GM23248 (cell line): ENCODE results near the gene TMEM39B. TPM values are rescaled to one million over a fixed set of nuclear protein-coding genes. Genes with fewer than 3 reads are reported as not detected.
A peak's percentile ranks its signal among the peaks of the same experiment; 100 is the strongest.

Source experiments
- DNase-seq: peaks from one replicate; pipeline ENCODE4 v3.0.0-alpha.2; 2015
- H2AFZ ChIP-seq: fragments of 200-600 bp; sonication (generic); 2 replicates; pipeline ENCODE4 v1.6.1; 2016; ENCODE audit warnings: antibody characterized with exemption
- H3F3A ChIP-seq: fragments of 200-600 bp; sonication (generic); 2 replicates; pipeline ENCODE4 v1.6.1; 2016; ENCODE audit warnings: mild to moderate bottlenecking, antibody characterized with exemption, mixed run types; ENCODE audit not compliant: insufficient read depth
- H3K27ac ChIP-seq: fragments of 200-600 bp; sonication (generic); 2 replicates; pipeline ENCODE4 v1.5.1; 2016; ENCODE audit warnings: mild to moderate bottlenecking
- H3K27me3 ChIP-seq: fragments of 200-600 bp; sonication (generic); replicated peaks from 2 replicates; pipeline ENCODE4 v1.6.1; 2016; ENCODE audit warnings: mild to moderate bottlenecking; ENCODE audit not compliant: insufficient read depth
- H3K36me3 ChIP-seq: fragments of 200-600 bp; sonication (generic); 2 replicates; pipeline ENCODE4 v1.6.1; 2016; ENCODE audit warnings: low read depth, mild to moderate bottlenecking
- H3K4me1 ChIP-seq: fragments of 200-600 bp; sonication (generic); 2 replicates; pipeline ENCODE4 v1.6.1; 2016; ENCODE audit warnings: mild to moderate bottlenecking; ENCODE audit not compliant: insufficient read depth
- H3K4me2 ChIP-seq: fragments of 200-600 bp; sonication (generic); one replicate; pipeline ENCODE4 v1.6.1; 2016; ENCODE audit warnings: mild to moderate bottlenecking; ENCODE audit not compliant: unreplicated experiment
- H3K4me3 ChIP-seq: fragments of 200-600 bp; sonication (generic); 2 replicates; pipeline ENCODE4 v1.5.1; 2016; ENCODE audit warnings: mild to moderate bottlenecking
- H3K79me2 ChIP-seq: fragments of 200-600 bp; sonication (generic); 2 replicates; pipeline ENCODE4 v1.6.1; 2016; ENCODE audit warnings: mild to moderate bottlenecking; ENCODE audit not compliant: insufficient read depth
- H3K9ac ChIP-seq: fragments of 200-600 bp; sonication (generic); 2 replicates; pipeline ENCODE4 v1.6.1; 2016; ENCODE audit warnings: mild to moderate bottlenecking
- H3K9me2 ChIP-seq: fragments of 200-600 bp; sonication (generic); 2 replicates; pipeline ENCODE4 v1.6.1; 2016; ENCODE audit warnings: mixed run types, mild to moderate bottlenecking, moderate library complexity; ENCODE audit not compliant: insufficient read depth
- H3K9me3 ChIP-seq: fragments of 200-600 bp; sonication (generic); one replicate; pipeline ENCODE4 v1.6.1; 2017; ENCODE audit warnings: low read depth
- H4K20me1 ChIP-seq: fragments of 200-600 bp; sonication (generic); 2 replicates; pipeline ENCODE4 v1.6.0; 2016; ENCODE audit not compliant: insufficient read depth
- EZH2 ChIP-seq: fragments of 200-600 bp; sonication (generic); IDR thresholded peaks from 2 replicates; pipeline ENCODE4 v1.6.1; 2018; ENCODE audit warnings: antibody characterized with exemption, mild to moderate bottlenecking; ENCODE audit not compliant: insufficient read depth, poor library complexity, severe bottlenecking
- EZH2phosphoT487 ChIP-seq: fragments of 200-600 bp; sonication (generic); IDR thresholded peaks from 2 replicates; pipeline ENCODE4 v1.6.1; 2018; ENCODE audit warnings: antibody characterized with exemption, moderate library complexity, mild to moderate bottlenecking, low read depth; ENCODE audit not compliant: insufficient read depth
- WGBS, 2 experiments: methylation state at CpG; one replicate each; pipeline ENCODE4 v1.1.6; 2015 to 2017; ENCODE audit warnings: low lambda C conversion rate in 2 of 2, low coverage in 1 of 2; ENCODE audit errors: missing lambda C conversion rate in 2 of 2; 5-methylcytosine and 5-hydroxymethylcytosine counted together
- in situ Hi-C: fragments of 300-500 bp; cut with MboI; formaldehyde crosslinking; loops from 2 replicates; pipeline ENCODE4 v1.15.0; 2020
- polyA plus RNA-seq: library from polyadenylated mRNA; unstranded; fragments of >200 nt; fragmentation: Nextera tagmentation; extraction: Ambion mirVana; gene quantifications from 2 replicates; pipeline ENCODE4 v1.2.1, GENCODE V29; 2016
- total RNA-seq: library from RNA; depleted of rRNA; stranded (reverse); fragments of >200 nt; shearing (Covaris generic); gene quantifications from 2 replicates; pipeline ENCODE4 v1.2.3, GENCODE V29; 2014

The TMEM39B gene
- total and polyA plus RNA-seq, 2 experiments from 2014 or later, result 5.7 to 21.4 TPM

GRCh38 chr1:32042330-32042729 is 30.4 kb upstream of the TMEM39B start:
- no peaks in the 10 kb centered on the region for H3K9me3 ChIP-seq
- H3K4me1 ChIP-seq, result peaks cover 2% of the 10 kb centered on the region
- no peak for DNase-seq
- no peak overlapping the region for H3K9ac ChIP-seq
- H3K36me3 ChIP-seq, result peaks cover 13% of the 10 kb centered on the region
- H3K4me3 ChIP-seq, result no peak overlapping the region
- no peak for TF ChIP-seq EZH2phosphoT487
- no peak for TF ChIP-seq EZH2
- H3K9me2 ChIP-seq, result no peaks in the 10 kb centered on the region
- no peaks in the 10 kb centered on the region for H3K27me3 ChIP-seq
- H3F3A ChIP-seq, result peaks cover 19% of the 10 kb centered on the region
- H3K27ac ChIP-seq, result no peak overlapping the region
- no peak overlapping the region for H2AFZ ChIP-seq
- H4K20me1 ChIP-seq, result no peaks in the 10 kb centered on the region
- 40 to 43% methylated on average over 5 of the region's 5 CpGs for WGBS, 2 experiments
- H3K4me2 ChIP-seq, result no peak overlapping the region
- in situ Hi-C loops, result no loop called here
- no peaks in the 10 kb centered on the region; the same call in none of the 2 replicates for H3K79me2 ChIP-seq

- Histone ChIP-seq H3K36me3 (peaks cover 31% of the 10 kb centered on the region), H3K4me1 (peaks cover 10% of the 10 kb centered on the region), H3K9me3 (no peaks in the 10 kb centered on the region), H2AFZ (no peak overlapping the region), H3K9ac (no peak overlapping the region), H3F3A (peaks cover 28% of the 10 kb centered on the region), H3K79me2 (peaks cover 16% of the 10 kb centered on the region), H4K20me1 (no peaks in the 10 kb centered on the region), H3K27me3 (no peaks in the 10 kb centered on the region), H3K4me3 (no peak overlapping the region), H3K4me2 (no peak overlapping the region), H3K9me2 (no peaks in the 10 kb centered on the region), H3K27ac (no peak overlapping the region)
- in situ Hi-C loops, result no loop called here
- TF ChIP-seq EZH2phosphoT487 (no peak), EZH2 (no peak)
- 93 to 94% methylated on average over 1 of the region's 1 CpG for WGBS, 2 experiments
- no peak for DNase-seq
These were observed 28.5 kb upstream of the TMEM39B start for GRCh38 chr1:32044234-32044633.

GRCh38 chr1:32045772-32046171 is 27.0 kb upstream of the TMEM39B start:
- no peaks in the 10 kb centered on the region for H3K27me3 ChIP-seq
- TF ChIP-seq EZH2 (no peak), EZH2phosphoT487 (no peak)
- peaks cover 29% of the 10 kb centered on the region for H3F3A ChIP-seq
- no peak overlapping the region for H3K4me3 ChIP-seq
- no peaks in the 10 kb centered on the region; the same call in 1 of the 2 replicates for H4K20me1 ChIP-seq
- WGBS, 2 experiments, result 95 to 97% methylated on average over 2 of the region's 2 CpGs
- H3K27ac ChIP-seq, result no peak overlapping the region
- H3K4me2 ChIP-seq, result no peak overlapping the region
- no peak for DNase-seq
- in situ Hi-C loops, result no loop called here
- H3K36me3 ChIP-seq, result peaks cover 42% of the 10 kb centered on the region
- H3K79me2 ChIP-seq, result peaks cover 30% of the 10 kb centered on the region
- no peaks in the 10 kb centered on the region for H3K9me2 ChIP-seq
- H3K4me1 ChIP-seq, result peaks cover 10% of the 10 kb centered on the region
- H3K9ac ChIP-seq, result no peak overlapping the region
- no peak overlapping the region for H2AFZ ChIP-seq
- no peaks in the 10 kb centered on the region for H3K9me3 ChIP-seq

- H3K27ac ChIP-seq, result no peak overlapping the region
- no peak overlapping the region for H2AFZ ChIP-seq
- TF ChIP-seq EZH2phosphoT487, result no peak
- TF ChIP-seq EZH2, result no peak
- H3K4me2 ChIP-seq, result no peak overlapping the region
- no peaks in the 10 kb centered on the region for H3K9me2 ChIP-seq
- H3K79me2 ChIP-seq, result peaks cover 50% of the 10 kb centered on the region
- peaks cover 10% of the 10 kb centered on the region for H3K4me1 ChIP-seq
- no peak overlapping the region for H3K4me3 ChIP-seq
- H3K9ac ChIP-seq, result no peak overlapping the region
- DNase-seq, result peak; percentile 50
- H3K9me3 ChIP-seq, result no peaks in the 10 kb centered on the region
- H3K27me3 ChIP-seq, result no peaks in the 10 kb centered on the region
- in situ Hi-C loops, result no loop called here
- H3F3A ChIP-seq, result peaks cover 45% of the 10 kb centered on the region
- peaks cover 54% of the 10 kb centered on the region for H3K36me3 ChIP-seq
- H4K20me1 ChIP-seq, result no peaks in the 10 kb centered on the region; the same call in 1 of the 2 replicates
These were observed 25.0 kb upstream of the TMEM39B start for GRCh38 chr1:32047701-32048100.

- peaks cover 57% of the 10 kb centered on the region for H3K79me2 ChIP-seq
These were observed 24.3 kb upstream of the TMEM39B start for GRCh38 chr1:32048440-32048839.

More at GRCh38 chr1:32048440-32048839, 24.3 kb upstream of the TMEM39B start:
- no peak for DNase-seq
- Histone ChIP-seq H4K20me1 (no peaks in the 10 kb centered on the region; the same call in 1 of the 2 replicates), H3K9me2 (no peaks in the 10 kb centered on the region), H3K27me3 (no peaks in the 10 kb centered on the region), H3F3A (peaks cover 47% of the 10 kb centered on the region), H3K9ac (no peak overlapping the region), H3K9me3 (no peaks in the 10 kb centered on the region), H3K4me3 (no peak overlapping the region), H3K4me2 (no peak overlapping the region), H3K36me3 (peaks cover 56% of the 10 kb centered on the region), H3K27ac (no peak overlapping the region), H3K4me1 (peaks cover 10% of the 10 kb centered on the region), H2AFZ (no peak overlapping the region)
- TF ChIP-seq EZH2 (no peak), EZH2phosphoT487 (no peak)
- 49 to 50% methylated on average over 2 of the region's 2 CpGs for WGBS, 2 experiments
- in situ Hi-C loops, result no loop called here
